GM21381 (cell line): ENCODE measurements around the gene CDK5R2.

Source experiments
- ATAC-seq: cut with Tn5 transposase; IDR thresholded peaks from one replicate; pipeline ENCODE4 v1.9.1; 2021; ENCODE audit warnings: mild to moderate bottlenecking, moderate library complexity; ENCODE audit not compliant: unreplicated experiment

Gene CDK5R2

DNA sequence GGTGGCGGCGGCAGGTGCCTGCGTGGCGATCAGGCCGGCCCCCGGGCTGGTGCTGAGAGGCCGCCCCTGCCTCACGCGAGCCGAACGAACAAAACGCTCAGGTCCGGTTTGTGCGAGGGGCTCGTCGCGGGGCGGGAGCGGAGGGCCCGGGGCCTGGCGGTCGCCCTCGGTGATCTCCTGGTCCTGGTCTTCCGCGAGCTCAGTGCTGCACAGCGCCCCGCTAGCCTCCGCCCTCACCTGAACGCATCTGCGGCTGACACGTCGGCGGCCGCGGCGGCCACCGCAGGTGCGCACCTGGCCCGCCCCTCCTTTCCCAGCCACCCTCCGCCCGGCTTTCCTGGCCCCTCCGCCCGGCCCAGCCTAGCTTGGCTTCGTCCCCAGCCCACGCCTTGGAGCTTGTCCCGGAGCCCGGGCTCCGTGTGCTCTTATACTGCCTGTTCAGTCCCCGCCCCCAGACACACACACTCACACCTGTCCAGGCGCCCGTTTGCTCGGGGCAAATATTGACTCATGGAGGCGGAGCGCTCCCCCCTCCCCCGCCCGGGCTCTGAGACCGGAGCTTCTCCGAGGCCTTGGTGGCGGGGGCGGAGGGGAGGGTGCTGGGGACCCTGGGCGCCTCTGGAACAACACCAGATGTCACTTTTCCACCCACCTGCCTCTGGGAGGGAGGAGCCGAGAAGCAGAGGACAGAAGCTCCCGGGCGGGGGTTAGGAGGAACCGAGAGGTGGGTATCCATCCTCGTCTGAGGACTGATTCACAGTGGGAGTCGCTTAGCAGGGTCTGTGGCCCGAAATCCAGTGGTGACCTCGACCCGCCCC lies 42.3 kb downstream of the CDK5R2 start:
- ATAC-seq, result no peak

GRCh38 chr2:219002395-219003266 lies 43.2 kb downstream of the CDK5R2 start:
- ATAC-seq, result no peak

- no peak for ATAC-seq
These were observed 43.8 kb downstream of the CDK5R2 start for GRCh38 chr2:219003267-219003634.

DNA sequence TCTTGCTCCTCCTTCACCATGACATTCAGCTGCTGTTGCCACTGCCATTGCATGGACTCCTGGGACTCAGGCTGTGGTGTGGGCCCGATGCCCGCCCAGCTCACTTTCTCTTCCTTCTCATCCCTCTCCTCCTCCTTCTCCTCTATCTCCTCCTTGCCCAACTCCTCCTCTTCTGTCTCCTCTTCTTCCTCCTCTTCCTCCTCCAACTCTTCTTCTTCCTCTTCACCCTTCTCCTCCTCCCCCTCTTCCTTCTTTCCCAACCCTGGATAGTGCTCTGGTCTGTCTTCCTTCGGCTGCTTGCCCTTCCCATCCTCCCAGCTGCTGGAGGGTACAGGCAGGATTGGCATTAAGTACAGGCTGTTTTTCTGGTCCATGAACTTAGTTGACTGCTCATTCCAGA lies 44.5 kb downstream of the CDK5R2 start:
- no peak for ATAC-seq

DNA sequence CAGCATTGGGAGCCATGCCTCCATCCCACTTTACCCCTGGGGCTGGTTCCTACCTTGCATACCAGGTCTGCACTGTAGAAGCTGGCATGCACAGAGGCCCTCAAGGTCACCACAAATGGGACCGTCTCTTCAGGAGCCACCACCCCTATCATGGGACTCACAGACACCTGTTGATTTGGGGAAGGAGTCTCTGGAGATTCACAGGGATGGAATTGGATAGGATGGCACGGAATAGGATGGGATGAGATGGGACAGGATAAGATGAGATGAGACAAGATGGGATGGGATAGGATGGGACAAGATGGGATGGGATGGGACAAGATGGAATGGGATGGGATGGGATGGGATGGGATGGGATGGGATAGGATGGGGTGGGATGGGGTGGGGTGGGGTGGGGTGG lies 49.8 kb downstream of the CDK5R2 start:
- ATAC-seq, result no peak

DNA sequence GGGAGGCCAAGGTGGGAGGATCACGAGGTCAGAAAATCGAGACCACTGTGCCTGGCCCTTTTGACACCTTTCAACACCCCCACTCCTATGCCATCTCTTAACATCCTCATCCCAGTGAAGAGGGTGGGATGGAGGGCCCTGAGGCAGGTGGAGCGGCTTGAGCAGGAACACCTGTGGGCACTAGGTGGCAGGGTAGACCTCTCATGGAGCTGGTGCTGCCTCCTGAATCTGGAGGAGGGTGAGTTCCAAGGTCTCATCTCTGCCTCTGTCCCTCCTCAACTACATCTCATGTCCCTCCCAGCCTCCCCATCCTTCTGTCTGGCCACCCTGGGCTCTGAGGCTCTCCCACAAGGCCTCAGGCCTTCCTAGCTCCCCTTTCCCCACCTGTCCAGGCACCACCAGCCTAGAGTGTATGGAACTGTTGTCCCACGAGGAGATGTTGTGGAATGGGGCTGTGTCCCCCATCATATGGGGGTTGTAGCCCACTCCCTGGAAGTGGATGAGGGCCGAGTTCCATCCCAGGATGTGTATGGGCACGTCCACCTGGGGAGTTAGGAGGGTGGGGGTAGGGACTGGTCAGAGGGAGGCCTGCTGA lies 50.8 kb downstream of the CDK5R2 start:
- ATAC-seq, result no peak

DNA sequence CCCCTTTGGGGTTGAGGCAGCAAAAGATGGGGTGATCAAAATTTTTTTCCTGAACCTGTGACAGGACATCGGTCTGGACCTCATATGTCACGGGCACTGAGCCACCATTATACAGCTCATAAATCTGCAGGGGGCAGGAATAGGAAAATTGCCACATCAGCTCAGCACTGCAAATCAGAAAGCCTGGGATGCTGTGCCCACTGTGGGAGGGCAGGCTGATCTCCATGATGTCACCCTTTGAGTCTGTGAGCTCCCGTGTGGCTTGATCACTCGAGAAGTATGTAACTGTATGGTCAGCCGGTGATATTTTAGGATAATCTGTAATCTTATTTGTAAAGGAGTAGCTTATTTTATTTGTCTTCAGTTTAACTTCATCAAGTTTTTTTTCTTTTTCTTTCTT lies 51.4 kb downstream of the CDK5R2 start:
- no peak for ATAC-seq
